Measurements from ENCODE around the gene MTSS2. TPM values are rescaled to one million over a fixed set of nuclear protein-coding genes. Genes with fewer than 3 reads are reported as not detected.

MTSS2 gene
- total and polyA plus RNA-seq, 2 of the 8 experiments (the other 6 are each of a cell fraction or from before 2014, with no cell fraction given), result 23.3 to 36.7 TPM

- H3K18ac ChIP-seq (ENCODE audit: extremely low read depth, low read length), result peak overlapping the region; percentile 43; the same call in 1 of the 2 replicates
- no peak overlapping the region for H3K14ac ChIP-seq (ENCODE audit: insufficient read length)
- POLR2A ChIA-PET (ENCODE audit: partially characterized antibody), result interaction anchor here (1.3 kb wide), 2 partner anchors 10 to 18 kb away, joined by 3 read pairs; no protein-coding TSS in a partner anchor
- no peak overlapping the region for H3K23ac ChIP-seq (ENCODE audit: insufficient read length)
- DNase-seq (ENCODE audit: low read depth in 1 of 2, low spot score in 2 of 2), result no peak
- no peak overlapping the region for H3K56ac ChIP-seq (replicated peaks; ENCODE audit: insufficient read length, low read depth, low read length)
- no peak overlapping the region for H4K5ac ChIP-seq (ENCODE audit: insufficient read length, low read depth, low read length)
- 0 out of 2 replicates have a peak overlapping the region, but pooled peaks have one; percentile 71 for H2BK5ac ChIP-seq (ENCODE audit: low read depth, low read length)
- peak overlapping the region; percentile 63; the same call in 1 of the 2 replicates for H2BK12ac ChIP-seq (ENCODE audit: low read depth, low read length)
- no peak overlapping the region; the same call in 1 of the 2 replicates for H2BK15ac ChIP-seq (ENCODE audit: low read length)
- H4K91ac ChIP-seq (replicated peaks; ENCODE audit: insufficient read length, low read length), result peak overlapping the region; percentile 76
- H3K36me3 ChIP-seq (ENCODE audit: control insufficient read depth in 2 of 4, insufficient read depth in 4 of 4, low read length in 3 of 4), result no peaks in the 10 kb centered on the region
- peak overlapping the region; percentile 26 to 37; a peak in 3 of 4 replicates for H3K4me2 ChIP-seq (ENCODE audit: insufficient read depth in 1 of 2, low read depth in 2 of 2, low read length in 2 of 2)
- no peak overlapping the region; a peak in 1 of 8 replicates for H3K4me3 ChIP-seq (ENCODE audit: extremely low read depth in 1 of 4, insufficient read depth in 2 of 4, low read depth in 3 of 4, low read length in 4 of 4)
- H3K4me1 ChIP-seq (replicated peaks in 1 of 4; ENCODE audit: control insufficient read depth in 3 of 4, insufficient read depth in 4 of 4, low read length in 3 of 4), result peaks cover 4 to 40% (median 28%) of the 10 kb centered on the region in 4 experiments
- H3K4ac ChIP-seq (replicated peaks; ENCODE audit: insufficient read length, low read depth, low read length), result no peak overlapping the region
- H3K27ac ChIP-seq (ENCODE audit: low read depth, low read length), result no peak overlapping the region
- H3K9me3 ChIP-seq (ENCODE audit: insufficient read depth in 2 of 2, low read depth in 1 of 2, low read length in 1 of 2), result no peaks in the 10 kb centered on the region
- H2AK5ac ChIP-seq (ENCODE audit: low read depth, low read length), result peak overlapping the region; percentile 60; the same call in 1 of the 2 replicates
- no peak overlapping the region for H4K8ac ChIP-seq (ENCODE audit: extremely low read depth, insufficient read depth, low read length)
- H2BK120ac ChIP-seq (replicated peaks; ENCODE audit: low read depth, low read length), result no peak overlapping the region
- WGBS, 2 experiments (ENCODE audit: extremely low coverage in 1 of 2, insufficient coverage in 1 of 2, insufficient read length in 1 of 2, insufficient replicate concordance in 2 of 2, low coverage in 1 of 2, low lambda C conversion rate in 2 of 2, missing lambda C conversion rate in 1 of 2), result 78% methylated on average over 12 of the region's 12 CpGs; no CpG with 5 or more reads in 1 of the 2 experiments
- H3K23me2 ChIP-seq (ENCODE audit: low read depth, low read length), result no peaks in the 10 kb centered on the region
- H3K79me1 ChIP-seq (ENCODE audit: low read depth, low read length), result no peaks in the 10 kb centered on the region
- H3K27me3 ChIP-seq (replicated peaks in 1 of 4; ENCODE audit: control insufficient read depth in 3 of 4, extremely low read depth in 1 of 4, insufficient read depth in 3 of 4, low read length in 3 of 4), result no peaks in the 10 kb centered on the region
- no peak overlapping the region for H3K9ac ChIP-seq (replicated peaks in 1 of 4; ENCODE audit: extremely low read depth in 1 of 4, low read depth in 3 of 4, low read length in 3 of 4)
- peak overlapping the region; percentile 34; the same call in 1 of the 2 replicates for H2BK20ac ChIP-seq (ENCODE audit: low read length)
- CTCF ChIA-PET (ENCODE audit: partially characterized antibody), result interaction anchor here (0.8 to 3.5 kb wide), 3 partner anchors 10 to 58 kb away, joined by 3 to 17 read pairs (median 4); no protein-coding TSS in a partner anchor
- H3K79me2 ChIP-seq (ENCODE audit: control insufficient read depth in 1 of 2, insufficient read depth in 2 of 2, low read length in 2 of 2), result no peaks in the 10 kb centered on the region
- H4K20me1 ChIP-seq (replicated peaks in 1 of 2; ENCODE audit: control insufficient read depth in 1 of 2, insufficient read depth in 2 of 2, low read length in 2 of 2), result peaks cover 0 to 3% of the 10 kb centered on the region in 2 experiments
- no peak for FAIRE-seq
- no peak overlapping the region for H2AFZ ChIP-seq (ENCODE audit: low read length)
- TF ChIP-seq NANOG (IDR thresholded peaks at IDR 0.05; ENCODE audit: insufficient read depth, low read depth, low read length, poor library complexity, severe bottlenecking) (no peak), NRF1 (IDR thresholded peaks at IDR 0.05; ENCODE audit: low read depth, low read length) (no peak), CBX5 (IDR thresholded peaks at IDR 0.05; ENCODE audit: low read depth, low read length) (no peak), TAF1 (IDR thresholded peaks at IDR 0.05; ENCODE audit: low read depth, low read length) (no peak), SIRT6 (IDR thresholded peaks at IDR 0.05; ENCODE audit: low read length) (no peak), TCF12 (IDR thresholded peaks at IDR 0.05; ENCODE audit: low read depth, low read length) (no peak), GTF2F1 (IDR thresholded peaks at IDR 0.05; ENCODE audit: borderline replicate concordance, low read depth, low read length) (no peak), FOSL1 (IDR thresholded peaks at IDR 0.05; ENCODE audit: insufficient read depth, low read depth, low read length) (no peak), ATF2 (IDR thresholded peaks at IDR 0.05; ENCODE audit: low read length) (no peak), KDM5A (IDR thresholded peaks at IDR 0.05; ENCODE audit: low read length) (no peak), E2F6 (IDR thresholded peaks at IDR 0.05) (no peak)
Measured at GRCh38 chr16:70712942-70713341, 27.1 kb upstream of the MTSS2 start.

All from H1 (cell line).